AG04449 (cell line): ENCODE measurements around the gene BCAS4.

Source experiments
- CTCF ChIA-PET: fragments of 350-600 bp; formaldehyde crosslinking; extraction: SDS; loops from one replicate; lab custom pipeline; 2021; ENCODE audit warnings: antibody characterized with exemption; lab: Yijun Ruan, JAX
- POLR2A ChIA-PET: fragments of 400-600, 350-600 bp; formaldehyde crosslinking; extraction: SDS; loops from one replicate; lab custom pipeline; 2020; ENCODE audit warnings: antibody characterized with exemption, inconsistent platforms; lab: Yijun Ruan, JAX
- DNase-seq: peaks from one replicate; pipeline ENCODE4 v3.0.0-alpha.2; 2010; ENCODE audit warnings: low read depth, low spot score
- H3K4me3 ChIP-seq: 2 replicates; pipeline ENCODE4 v1.5.1; 2011; ENCODE audit warnings: low read depth, mild to moderate bottlenecking, control low read depth, low read length
- CTCF ChIP-seq: IDR thresholded peaks from one replicate; pipeline ENCODE4 v1.5.1; 2011; ENCODE audit warnings: mild to moderate bottlenecking, moderate library complexity, low read length, control low read depth, inconsistent platforms; ENCODE audit not compliant: insufficient read depth; ENCODE audit errors: missing control alignments

Gene BCAS4

GRCh38 chr20:50895111-50895830 is 100.4 kb downstream of the BCAS4 start:
- CTCF ChIA-PET, result interaction anchor here (4.7 kb wide), 1 partner anchor 34 kb away, joined by 19 read pairs; no protein-coding TSS in a partner anchor
- POLR2A ChIA-PET, result no interaction called here
- no peak for TF ChIP-seq CTCF
- H3K4me3 ChIP-seq, result no peak overlapping the region
- DNase-seq, result no peak

- H3K4me3 ChIP-seq, result no peak overlapping the region
- DNase-seq, result no peak
- POLR2A ChIA-PET, result no interaction called here
- CTCF ChIA-PET, result interaction anchor here (0.7 to 4.7 kb wide), 5 partner anchors 12 to 110 kb away, joined by 3 to 19 read pairs (median 3); no protein-coding TSS in a partner anchor
- TF ChIP-seq CTCF, result no peak
Measured at GRCh38 chr20:50898475-50898874, 103.6 kb downstream of the BCAS4 start.

- no peak for TF ChIP-seq CTCF
- no peak for DNase-seq
- ChIA-PET CTCF (interaction anchor here (1.0 to 1.2 kb wide), 4 partner anchors 9 to 106 kb away, joined by 3 to 5 read pairs (median 4); partner anchors contain the start of genes ADNP and BCAS4), POLR2A (no interaction called here)
- no peak overlapping the region for H3K4me3 ChIP-seq
Measured at GRCh38 chr20:50900261-50900660, 105.4 kb downstream of the BCAS4 start.

GRCh38 chr20:50901301-50901700 is 106.4 kb downstream of the BCAS4 start:
- DNase-seq, result no peak
- ChIA-PET POLR2A (no interaction called here), CTCF (interaction anchor here (1.0 to 1.2 kb wide), 3 partner anchors 12 to 107 kb away, joined by 3 to 5 read pairs (median 3); partner anchors contain the start of genes ADNP and BCAS4)
- TF ChIP-seq CTCF, result no peak
- H3K4me3 ChIP-seq, result no peak overlapping the region

GRCh38 chr20:50903353-50904051 is 108.6 kb downstream of the BCAS4 start:
- DNase-seq, result no peak
- ChIA-PET CTCF (interaction anchor here (1.0 kb wide), 1 partner anchor 26 kb away, joined by 4 read pairs; no protein-coding TSS in a partner anchor), POLR2A (no interaction called here)
- no peak overlapping the region for H3K4me3 ChIP-seq
- no peak for TF ChIP-seq CTCF

- DNase-seq, result no peak
- TF ChIP-seq CTCF, result no peak
- H3K4me3 ChIP-seq, result no peak overlapping the region
- ChIA-PET CTCF (interaction anchor here (1.0 kb wide), 1 partner anchor 25 kb away, joined by 4 read pairs; no protein-coding TSS in a partner anchor), POLR2A (no interaction called here)
Measured at GRCh38 chr20:50904067-50904570, 109.3 kb downstream of the BCAS4 start.
